HFF-Myc (cell line): ENCODE data around the gene NF1.

Experiments
- DNase-seq: peaks from one replicate; pipeline ENCODE4 v3.0.0-alpha.2; 2011; ENCODE audit warnings: low read depth; ENCODE audit errors: extremely low read depth
- H3K4me3 ChIP-seq: replicated peaks from 2 replicates; pipeline ENCODE4 v1.5.1; 2011; ENCODE audit warnings: low read depth, mild to moderate bottlenecking, control low read depth, low read length
- CTCF ChIP-seq: IDR thresholded peaks from 2 replicates; pipeline ENCODE4 v1.5.1; 2012; ENCODE audit warnings: mild to moderate bottlenecking, low read depth, low read length, control low read depth; ENCODE audit errors: missing control alignments

NF1 gene

DNA sequence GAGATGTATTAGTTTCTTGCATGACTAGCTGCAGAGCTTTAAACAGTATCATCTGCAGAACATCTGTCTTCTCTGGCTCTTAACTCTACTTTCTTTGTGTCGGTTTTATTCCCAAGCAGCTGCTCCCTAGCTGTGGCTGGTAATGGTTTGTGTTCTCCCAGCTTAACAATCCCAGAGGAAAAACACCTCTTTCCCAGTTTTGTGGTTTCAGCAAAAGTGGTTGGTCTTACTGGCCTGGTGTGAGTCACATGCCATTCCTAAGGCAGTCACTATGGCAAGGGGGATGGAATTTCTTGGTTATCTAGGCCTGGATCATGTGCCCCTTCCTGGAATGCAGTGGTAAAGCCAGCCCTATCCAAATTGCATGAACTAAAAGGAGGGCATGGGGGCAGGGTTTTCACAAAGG lies 174.8 kb downstream of the NF1 start:
- peak; percentile 99 for DNase-seq
- TF ChIP-seq CTCF = no peak

DNA sequence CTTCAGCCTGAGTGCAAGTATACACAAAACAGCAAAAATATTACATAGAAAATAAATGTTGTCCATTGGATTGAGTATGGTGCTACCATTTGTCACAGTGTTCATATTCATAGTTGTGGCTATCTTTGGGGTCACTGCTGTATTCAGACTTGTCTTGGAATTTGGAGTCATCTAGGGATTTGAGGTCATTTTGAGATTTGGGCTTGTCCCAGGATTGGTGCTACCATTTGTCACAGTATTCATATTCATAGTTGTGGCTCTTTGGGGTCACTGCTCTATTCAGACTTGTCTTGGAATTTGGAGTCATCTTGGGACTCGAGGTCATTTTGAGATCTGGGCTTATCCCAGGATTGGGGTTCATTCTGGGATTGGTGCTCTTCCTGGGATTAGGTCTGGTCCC lies 177.5 kb downstream of the NF1 start:
- DNase-seq = no peak
- no peak overlapping the region for H3K4me3 ChIP-seq
- TF ChIP-seq CTCF = no peak

More for the DNA sequence above, 174.8 kb downstream of the NF1 start:
- no peak overlapping the region for H3K4me3 ChIP-seq

DNA sequence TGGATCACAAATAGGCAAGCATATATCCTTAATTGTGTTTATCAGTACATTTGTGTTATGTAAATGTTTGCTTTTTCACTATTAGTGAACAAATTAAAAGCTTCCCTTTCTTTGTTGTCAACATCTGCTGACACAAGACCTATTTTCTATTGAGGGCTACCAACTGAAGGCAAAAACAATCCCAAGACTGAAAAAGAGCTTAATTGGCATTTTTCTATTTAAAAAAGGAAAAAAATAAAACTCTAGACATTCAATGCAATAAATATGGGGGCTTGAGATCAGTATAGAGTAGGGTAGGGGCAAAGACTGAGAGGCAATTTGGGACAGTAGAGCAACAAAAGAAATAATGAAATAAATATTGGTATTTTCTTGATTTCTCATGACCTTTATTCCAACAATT lies 178.0 kb downstream of the NF1 start:
- DNase-seq = no peak
- no peak for TF ChIP-seq CTCF
- no peak overlapping the region for H3K4me3 ChIP-seq

DNA sequence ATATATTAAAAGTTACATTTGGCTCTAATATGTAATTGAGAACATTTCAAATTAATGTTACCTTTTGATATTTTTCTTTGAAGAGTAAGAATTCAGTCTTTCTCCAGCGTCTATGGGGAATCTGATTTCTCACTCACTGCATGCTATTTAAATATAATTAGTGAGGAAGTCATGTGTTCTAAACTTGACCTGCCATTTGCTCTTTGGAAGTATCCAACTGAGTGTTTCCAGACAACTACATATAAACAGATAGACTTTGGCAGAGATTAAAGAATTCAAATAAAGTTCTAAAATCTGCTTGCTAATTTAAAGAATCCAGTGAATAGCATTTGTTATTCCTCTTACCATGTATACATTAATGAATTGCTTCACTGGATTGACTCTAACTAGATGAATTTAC lies 178.7 kb downstream of the NF1 start:
- H3K4me3 ChIP-seq = no peak overlapping the region
- no peak for TF ChIP-seq CTCF
- DNase-seq = no peak

GRCh38 chr17:31274252-31274651 lies 179.5 kb downstream of the NF1 start:
- DNase-seq = no peak
- TF ChIP-seq CTCF = no peak
- no peak overlapping the region for H3K4me3 ChIP-seq

GRCh38 chr17:31275116-31275515 lies 180.3 kb downstream of the NF1 start:
- DNase-seq = no peak
- TF ChIP-seq CTCF = no peak
- H3K4me3 ChIP-seq = no peak overlapping the region

DNA sequence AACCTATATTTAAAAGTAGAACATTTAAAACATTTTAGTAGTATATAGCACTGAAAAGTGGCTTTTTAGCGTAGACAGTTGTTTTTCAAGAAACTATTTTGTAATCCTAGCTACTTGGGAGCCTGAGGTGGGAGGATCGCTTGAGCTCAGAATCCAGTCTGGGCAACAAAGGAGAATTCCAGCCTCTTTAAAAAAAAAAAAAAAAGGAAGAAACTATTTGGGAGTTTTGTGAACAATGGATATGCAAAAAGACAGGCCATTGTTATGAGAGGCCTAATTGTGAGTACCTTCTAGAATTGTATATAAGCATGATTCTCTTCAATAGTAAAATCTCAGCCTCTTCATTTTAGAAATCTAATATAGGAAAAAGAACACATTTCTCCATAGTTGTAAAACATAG lies 184.6 kb downstream of the NF1 start:
- no peak for DNase-seq
- no peak for TF ChIP-seq CTCF
- no peak overlapping the region for H3K4me3 ChIP-seq
